ENCODE data around the gene OR6K6.

GRCh38 chr1:158794247-158794646 lies 39.7 kb downstream of the OR6K6 start:
- TF ChIP-seq CTCF (IDR thresholded peaks at IDR 0.05; ENCODE audit: low read depth, low read length, poor library complexity, severe bottlenecking) (no peak), EZH2phosphoT487 (IDR thresholded peaks at IDR 0.05; ENCODE audit: borderline replicate concordance, low read length) (no peak)
